Measurements from ENCODE around the gene NPDC1. TPM values are rescaled to one million over a fixed set of nuclear protein-coding genes. Genes with fewer than 3 reads are reported as not detected.

The NPDC1 gene
- total RNA-seq, 1 donor from 2014 or later: 63.9 TPM

DNA sequence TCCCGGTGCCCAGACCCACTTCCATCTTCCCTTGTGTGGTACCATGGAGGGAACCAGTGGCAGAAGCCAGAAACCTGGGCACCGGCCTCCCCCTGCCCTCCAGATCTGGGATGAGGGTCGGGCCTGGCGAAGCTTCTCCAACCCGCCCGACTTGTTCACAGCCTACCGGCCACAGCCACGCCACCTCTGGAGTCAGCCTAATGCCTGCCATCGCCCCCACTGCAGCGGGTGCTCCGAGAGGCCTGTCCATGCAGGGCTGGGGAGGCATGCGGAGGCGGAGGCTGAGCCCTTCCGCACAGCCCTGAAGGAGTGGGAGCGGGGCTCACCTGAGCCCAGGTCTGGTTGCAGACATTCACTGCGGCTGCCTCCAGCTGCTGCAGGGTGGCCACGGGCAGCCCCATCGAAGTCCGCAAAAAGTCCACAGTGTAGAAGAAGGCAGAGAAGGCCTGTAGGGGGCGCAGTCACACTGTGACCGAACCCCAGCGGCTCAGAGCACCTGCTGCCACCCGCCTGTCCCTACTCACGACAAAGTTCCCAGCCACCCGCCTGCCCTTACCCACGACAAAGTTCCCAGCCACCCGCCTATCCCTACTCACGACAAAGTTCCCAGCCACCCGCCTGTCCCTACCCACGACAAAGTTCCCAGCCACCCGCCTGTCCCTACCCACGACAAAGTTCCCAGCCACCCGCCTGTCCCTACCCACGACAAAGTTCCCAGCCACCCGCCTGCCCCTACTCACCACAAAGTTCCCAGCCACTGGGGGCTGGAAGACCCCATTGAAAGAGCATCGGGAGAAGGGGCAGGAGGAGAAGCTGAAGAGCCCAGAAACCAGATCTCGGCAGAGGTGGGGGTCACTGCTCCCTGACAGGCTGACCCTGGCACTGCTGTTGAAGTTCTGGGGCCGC, 3.8 kb upstream of the NPDC1 start:
- Histone ChIP-seq H3K36me3 (no peaks in the 10 kb centered on the region), H3K27me3 (ENCODE audit: low read depth) (peaks cover 80% of the 10 kb centered on the region), H3K4me3 (no peak overlapping the region), H3K27ac (replicated peaks) (no peak overlapping the region), H3K4me1 (peaks cover 54% of the 10 kb centered on the region), H3K9me3 (replicated peaks) (no peaks in the 10 kb centered on the region)
- intact Hi-C loops (cut with micrococcal nuclease): no loop called here
- TF ChIP-seq, protein P1, sequence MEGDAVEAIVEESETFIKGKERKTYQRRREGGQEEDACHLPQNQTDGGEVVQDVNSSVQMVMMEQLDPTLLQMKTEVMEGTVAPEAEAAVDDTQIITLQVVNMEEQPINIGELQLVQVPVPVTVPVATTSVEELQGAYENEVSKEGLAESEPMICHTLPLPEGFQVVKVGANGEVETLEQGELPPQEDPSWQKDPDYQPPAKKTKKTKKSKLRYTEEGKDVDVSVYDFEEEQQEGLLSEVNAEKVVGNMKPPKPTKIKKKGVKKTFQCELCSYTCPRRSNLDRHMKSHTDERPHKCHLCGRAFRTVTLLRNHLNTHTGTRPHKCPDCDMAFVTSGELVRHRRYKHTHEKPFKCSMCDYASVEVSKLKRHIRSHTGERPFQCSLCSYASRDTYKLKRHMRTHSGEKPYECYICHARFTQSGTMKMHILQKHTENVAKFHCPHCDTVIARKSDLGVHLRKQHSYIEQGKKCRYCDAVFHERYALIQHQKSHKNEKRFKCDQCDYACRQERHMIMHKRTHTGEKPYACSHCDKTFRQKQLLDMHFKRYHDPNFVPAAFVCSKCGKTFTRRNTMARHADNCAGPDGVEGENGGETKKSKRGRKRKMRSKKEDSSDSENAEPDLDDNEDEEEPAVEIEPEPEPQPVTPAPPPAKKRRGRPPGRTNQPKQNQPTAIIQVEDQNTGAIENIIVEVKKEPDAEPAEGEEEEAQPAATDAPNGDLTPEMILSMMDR (IDR thresholded peaks at IDR 0.05; ENCODE audit: borderline replicate concordance): peak; percentile 65
- no peak for DNase-seq

DNA sequence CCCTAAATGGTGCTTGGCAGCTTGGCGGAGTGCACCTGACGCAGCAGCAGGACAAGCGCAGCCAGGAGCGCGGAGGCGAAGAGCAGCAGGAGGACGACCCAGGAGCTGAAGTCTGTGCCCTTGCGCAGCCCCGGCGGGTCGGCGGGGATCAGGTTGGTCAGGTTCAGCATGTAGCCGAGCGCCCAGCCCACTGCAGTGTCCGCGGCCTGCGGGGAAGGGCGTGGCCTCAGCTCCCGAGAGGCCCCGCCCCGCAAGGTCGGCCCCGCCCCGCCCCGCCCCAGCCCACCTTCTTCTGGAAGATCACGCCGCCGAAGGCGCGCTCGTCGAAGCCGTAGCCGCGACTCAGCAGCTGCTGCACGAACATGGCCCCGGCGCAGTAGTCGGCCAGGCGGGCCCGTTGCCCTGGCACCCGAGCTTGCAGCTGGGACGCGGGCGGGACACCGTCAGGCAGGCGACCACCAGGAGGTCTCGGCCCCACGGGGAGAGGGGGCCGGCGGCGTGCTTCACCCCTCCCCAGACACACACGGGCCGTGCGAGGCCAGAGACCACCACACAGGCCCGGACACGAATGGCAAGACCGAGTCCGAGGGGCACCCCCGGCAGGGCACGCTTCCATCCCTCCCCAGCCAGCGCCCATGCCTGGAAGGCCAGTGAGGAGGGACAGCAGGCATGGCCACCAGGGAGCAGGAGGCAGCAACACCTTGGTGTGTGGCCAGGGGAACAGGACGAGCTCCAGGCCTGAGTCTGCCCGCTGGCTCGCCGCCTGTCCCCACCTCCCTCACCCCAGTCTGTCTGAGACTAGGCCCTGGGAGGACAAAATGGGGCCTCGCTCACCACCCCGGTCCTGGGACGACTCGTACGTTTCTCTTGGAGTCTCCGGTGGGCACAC, 2.9 kb upstream of the NPDC1 start:
- no peaks in the 10 kb centered on the region for H3K36me3 ChIP-seq
- H3K4me1 ChIP-seq: peaks cover 54% of the 10 kb centered on the region
- H3K27ac ChIP-seq (replicated peaks): no peak overlapping the region
- TF ChIP-seq, protein P1 (IDR thresholded peaks at IDR 0.05; ENCODE audit: borderline replicate concordance): no peak
- intact Hi-C loops (cut with micrococcal nuclease): no loop called here
- peaks cover 71% of the 10 kb centered on the region for H3K27me3 ChIP-seq (ENCODE audit: low read depth)
- no peak overlapping the region for H3K4me3 ChIP-seq
- H3K9me3 ChIP-seq (replicated peaks): no peaks in the 10 kb centered on the region
- no peak for DNase-seq

DNA sequence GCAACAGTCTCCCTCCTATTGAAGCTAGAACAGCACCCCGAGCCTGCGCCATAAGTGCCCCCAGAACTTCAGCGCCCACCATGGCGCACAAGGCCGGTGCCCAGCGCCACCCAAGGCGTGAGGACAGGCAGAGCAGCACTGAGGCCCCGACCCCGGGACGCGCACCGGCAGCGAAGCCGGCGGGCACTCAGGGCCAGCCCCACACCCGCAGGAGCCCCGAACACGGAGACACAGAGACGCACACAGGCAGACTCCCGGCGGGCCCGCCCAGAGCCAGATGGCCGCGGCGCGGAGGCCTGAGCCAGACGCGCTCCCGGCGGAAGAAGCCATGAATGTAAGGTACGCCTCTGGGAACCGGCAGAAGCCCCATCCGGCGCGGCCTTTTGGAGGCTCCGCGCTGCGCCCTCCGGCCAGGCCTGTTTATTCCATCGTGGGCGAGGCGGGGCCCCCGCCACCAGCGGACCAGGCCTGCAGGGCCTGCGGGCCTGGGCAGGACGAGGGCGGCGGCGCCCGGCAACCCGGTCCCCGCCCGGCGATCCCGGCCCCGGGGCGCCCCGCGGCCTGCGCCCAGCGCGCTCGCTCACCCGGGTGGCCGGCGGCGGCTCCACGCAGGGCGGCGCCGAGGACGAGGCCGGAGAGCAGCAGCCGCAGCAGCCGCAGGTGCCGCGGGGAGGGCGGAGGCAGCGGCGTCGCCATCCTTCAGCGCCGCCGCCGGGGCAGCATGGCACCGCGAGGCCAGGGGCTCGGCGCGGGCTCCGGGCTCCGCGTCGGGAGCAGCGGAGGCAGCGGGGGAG, 486 bp downstream of the NPDC1 start:
- no peaks in the 10 kb centered on the region for H3K9me3 ChIP-seq (replicated peaks)
- intact Hi-C loops (cut with micrococcal nuclease): no loop called here
- no peak for DNase-seq
- peaks cover 69% of the 10 kb centered on the region for H3K4me1 ChIP-seq
- H3K4me3 ChIP-seq: peak overlapping the region; percentile 80
- H3K36me3 ChIP-seq: peaks cover 15% of the 10 kb centered on the region
- TF ChIP-seq, protein P1 (IDR thresholded peaks at IDR 0.05; ENCODE audit: borderline replicate concordance): no peak
- H3K27ac ChIP-seq (replicated peaks): peak overlapping the region; percentile 93
- peaks cover 37% of the 10 kb centered on the region for H3K27me3 ChIP-seq (ENCODE audit: low read depth)

DNA sequence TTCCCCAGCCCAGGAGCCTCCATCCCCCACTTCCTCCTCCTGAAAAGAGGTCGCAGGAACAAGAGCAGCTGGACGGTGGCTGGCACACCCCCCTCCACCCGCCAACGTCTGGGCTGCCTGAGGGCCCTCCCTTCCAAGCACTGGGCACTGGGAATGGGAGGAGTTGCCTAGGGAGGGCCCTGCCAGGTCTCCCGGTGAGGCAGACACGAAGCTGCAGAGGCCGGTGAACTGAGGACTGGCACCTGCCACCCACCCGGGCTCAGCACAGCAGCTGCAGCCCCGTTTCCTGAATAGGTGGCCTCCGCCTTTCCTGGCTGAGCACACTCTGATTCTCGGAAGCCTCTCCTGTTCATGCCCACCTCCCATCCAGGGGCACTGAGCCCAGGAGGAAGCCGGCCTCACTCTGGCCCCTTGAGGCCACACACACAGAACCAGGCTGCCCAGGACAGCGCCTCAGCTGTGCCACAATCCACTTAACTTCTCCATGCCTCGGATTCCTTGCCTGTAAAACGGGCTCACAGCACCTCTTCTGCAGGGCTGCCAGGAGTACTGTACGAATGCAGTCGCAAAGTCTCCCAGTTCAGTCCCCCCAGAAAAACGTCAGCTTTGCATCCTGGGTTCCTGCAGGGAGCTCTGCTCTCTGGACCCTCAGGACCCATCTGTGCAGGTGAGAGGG, 1.3 kb downstream of the NPDC1 start:
- Histone ChIP-seq H3K4me3 (peak overlapping the region; percentile 80), H3K36me3 (peaks cover 24% of the 10 kb centered on the region), H3K27me3 (ENCODE audit: low read depth) (peaks cover 30% of the 10 kb centered on the region), H3K27ac (replicated peaks) (peak overlapping the region; percentile 93), H3K4me1 (peaks cover 69% of the 10 kb centered on the region), H3K9me3 (replicated peaks) (no peaks in the 10 kb centered on the region)
- intact Hi-C loops (cut with micrococcal nuclease): no loop called here
- no peak for DNase-seq
- TF ChIP-seq, protein P1 (IDR thresholded peaks at IDR 0.05; ENCODE audit: borderline replicate concordance): no peak
